Muscle of leg (tissue), 16 donors: ENCODE results near the gene SHROOM2. TPM values are rescaled to one million over a fixed set of nuclear protein-coding genes. Genes with fewer than 3 reads are reported as not detected.
A peak's percentile ranks its signal among the peaks of the same experiment; 100 is the strongest.

ENCODE experiments used
- DNase-seq: peaks from one replicate; pipeline ENCODE4 v3.0.0; 2013
- H3K27ac ChIP-seq: one replicate; pipeline ENCODE4 v1.5.1; 2013; ENCODE audit warnings: mild to moderate bottlenecking, low read length, control low read depth
- H3K27me3 ChIP-seq: one replicate; pipeline ENCODE4 v1.6.1; 2013; ENCODE audit warnings: low read length; ENCODE audit not compliant: control insufficient read depth, insufficient read depth
- H3K36me3 ChIP-seq: one replicate; pipeline ENCODE4 v1.6.1; 2013; ENCODE audit warnings: low read length; ENCODE audit not compliant: control insufficient read depth, insufficient read depth
- H3K4me1 ChIP-seq: one replicate; pipeline ENCODE4 v1.6.1; 2013; ENCODE audit warnings: low read length; ENCODE audit not compliant: control insufficient read depth, insufficient read depth
- H3K4me3 ChIP-seq: one replicate; pipeline ENCODE4 v1.5.1; 2013; ENCODE audit warnings: low read length, control low read depth
- H3K9me3 ChIP-seq: replicated peaks from 2 replicates; pipeline ENCODE4 v1.6.1; 2013; ENCODE audit warnings: low read depth, low read length; ENCODE audit not compliant: control insufficient read depth
- WGBS: methylation state at CpG from one replicate; pipeline ENCODE4 v1.1.5; 2013; ENCODE audit warnings: missing lambda C conversion rate; ENCODE audit not compliant: insufficient coverage; 5-methylcytosine and 5-hydroxymethylcytosine counted together
- long read RNA-seq, 11 donors: transcript quantifications; one replicate each; lab custom pipeline, GENCODE V29; 2026
- polyA plus RNA-seq, 8 donors: library from polyadenylated mRNA; unstranded; fragments of 120-200 nt; gene quantifications; one replicate each; pipeline versions ENCODE4 v1.2.1 to v1.2.3, GENCODE V29; 2013; ENCODE audit warnings: inconsistent platforms in 1 of 8, low replicate concordance in 1 of 8; ENCODE audit not compliant: insufficient read length in 8 of 8, insufficient read depth in 1 of 8
- total RNA-seq: library from RNA; stranded (reverse); fragments of 120-200 nt; gene quantifications from one replicate; pipeline ENCODE4 v1.2.4, GENCODE V29; 2013

Gene SHROOM2, protein sequence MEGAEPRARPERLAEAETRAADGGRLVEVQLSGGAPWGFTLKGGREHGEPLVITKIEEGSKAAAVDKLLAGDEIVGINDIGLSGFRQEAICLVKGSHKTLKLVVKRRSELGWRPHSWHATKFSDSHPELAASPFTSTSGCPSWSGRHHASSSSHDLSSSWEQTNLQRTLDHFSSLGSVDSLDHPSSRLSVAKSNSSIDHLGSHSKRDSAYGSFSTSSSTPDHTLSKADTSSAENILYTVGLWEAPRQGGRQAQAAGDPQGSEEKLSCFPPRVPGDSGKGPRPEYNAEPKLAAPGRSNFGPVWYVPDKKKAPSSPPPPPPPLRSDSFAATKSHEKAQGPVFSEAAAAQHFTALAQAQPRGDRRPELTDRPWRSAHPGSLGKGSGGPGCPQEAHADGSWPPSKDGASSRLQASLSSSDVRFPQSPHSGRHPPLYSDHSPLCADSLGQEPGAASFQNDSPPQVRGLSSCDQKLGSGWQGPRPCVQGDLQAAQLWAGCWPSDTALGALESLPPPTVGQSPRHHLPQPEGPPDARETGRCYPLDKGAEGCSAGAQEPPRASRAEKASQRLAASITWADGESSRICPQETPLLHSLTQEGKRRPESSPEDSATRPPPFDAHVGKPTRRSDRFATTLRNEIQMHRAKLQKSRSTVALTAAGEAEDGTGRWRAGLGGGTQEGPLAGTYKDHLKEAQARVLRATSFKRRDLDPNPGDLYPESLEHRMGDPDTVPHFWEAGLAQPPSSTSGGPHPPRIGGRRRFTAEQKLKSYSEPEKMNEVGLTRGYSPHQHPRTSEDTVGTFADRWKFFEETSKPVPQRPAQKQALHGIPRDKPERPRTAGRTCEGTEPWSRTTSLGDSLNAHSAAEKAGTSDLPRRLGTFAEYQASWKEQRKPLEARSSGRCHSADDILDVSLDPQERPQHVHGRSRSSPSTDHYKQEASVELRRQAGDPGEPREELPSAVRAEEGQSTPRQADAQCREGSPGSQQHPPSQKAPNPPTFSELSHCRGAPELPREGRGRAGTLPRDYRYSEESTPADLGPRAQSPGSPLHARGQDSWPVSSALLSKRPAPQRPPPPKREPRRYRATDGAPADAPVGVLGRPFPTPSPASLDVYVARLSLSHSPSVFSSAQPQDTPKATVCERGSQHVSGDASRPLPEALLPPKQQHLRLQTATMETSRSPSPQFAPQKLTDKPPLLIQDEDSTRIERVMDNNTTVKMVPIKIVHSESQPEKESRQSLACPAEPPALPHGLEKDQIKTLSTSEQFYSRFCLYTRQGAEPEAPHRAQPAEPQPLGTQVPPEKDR (N-terminal part only)
- total RNA-seq (0.84 TPM), polyA plus RNA-seq (1 to 10 TPM; 1.0 to 3.7 (median 1.7) TPM)
- long read RNA-seq, donor 1 = 0 reads
- long read RNA-seq, donor 2 = 0 reads
- long read RNA-seq, donor 3 = 0 reads
- long read RNA-seq, donor 4 = 0 reads
- long read RNA-seq, donor 5, partial matches to known transcripts = 0 of 2 reads
- long read RNA-seq, donor 5, other reads (novel, unspliced or antisense) = 0 of 2 reads
- long read RNA-seq, donor 6 = 0 reads
- long read RNA-seq, donor 7 = 0 reads
- long read RNA-seq, donor 8 = 0 reads
- long read RNA-seq, donor 9 = 0 reads
- long read RNA-seq, donor 10 = 0 reads
- long read RNA-seq, donor 11 = 0 reads

DNA sequence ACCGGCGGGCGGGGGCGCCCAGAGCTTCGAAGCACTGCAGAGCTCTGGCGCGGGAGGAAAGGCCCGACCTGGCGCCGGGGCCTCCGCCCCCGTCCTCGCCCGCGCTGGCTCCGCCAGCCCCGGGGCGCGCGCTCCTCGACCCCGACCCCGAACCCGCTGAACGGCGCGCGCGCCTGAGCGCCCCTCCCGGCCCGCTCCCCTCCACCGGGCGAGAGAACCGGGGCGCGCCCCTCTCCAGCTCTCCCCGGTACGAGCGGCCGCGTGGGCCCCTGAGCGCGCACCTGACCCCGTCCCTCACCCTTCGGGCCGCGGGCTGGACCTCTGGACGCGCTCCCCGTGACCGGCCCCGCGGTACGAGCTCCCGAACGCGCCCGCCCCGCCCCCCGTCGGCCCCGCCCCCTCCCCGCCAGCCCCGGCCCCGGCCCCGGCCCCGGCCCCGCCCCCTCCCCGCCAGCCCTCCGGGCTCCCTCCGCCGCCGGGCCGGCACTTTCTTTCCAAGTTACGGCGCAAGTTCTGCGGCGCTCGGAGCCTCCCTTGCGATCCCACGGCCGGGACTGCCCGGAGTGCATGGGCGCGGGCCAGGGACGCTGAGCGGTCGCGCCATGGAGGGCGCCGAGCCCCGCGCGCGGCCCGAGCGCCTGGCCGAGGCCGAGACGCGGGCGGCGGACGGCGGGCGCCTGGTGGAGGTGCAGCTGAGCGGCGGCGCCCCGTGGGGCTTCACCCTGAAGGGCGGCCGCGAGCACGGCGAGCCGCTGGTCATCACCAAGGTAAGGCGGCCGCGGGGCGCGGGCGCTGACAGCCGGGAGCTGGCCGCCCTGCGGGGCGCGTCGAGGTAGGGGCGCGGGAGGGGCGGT, at the start of gene SHROOM2:
TSS of gene SHROOM2 (plus strand) at position 486 of the 854 bp plus-strand sequence. CDS start at position 603, 117 bp downstream.
- no peaks in the 10 kb centered on the region for H3K9me3 ChIP-seq
- no peak within 1 kb of the TSS for H3K27ac ChIP-seq
- H3K4me1 ChIP-seq = peaks cover 2% of the 10 kb centered on the region
- no peaks in the 10 kb centered on the region for H3K36me3 ChIP-seq
- 4% methylated on average over 97 of the region's 132 CpGs for WGBS
- H3K27me3 ChIP-seq = peaks cover 50% of the 10 kb centered on the region
- peak within 1 kb of the TSS; percentile 34 for H3K4me3 ChIP-seq
- peak; percentile 38 for DNase-seq

GRCh38 chrX:9737363-9737762, 48.9 kb upstream of the SHROOM2 start:
- 31% methylated on average over 2 of the region's 7 CpGs for WGBS
- no peaks in the 10 kb centered on the region for H3K36me3 ChIP-seq

DNA sequence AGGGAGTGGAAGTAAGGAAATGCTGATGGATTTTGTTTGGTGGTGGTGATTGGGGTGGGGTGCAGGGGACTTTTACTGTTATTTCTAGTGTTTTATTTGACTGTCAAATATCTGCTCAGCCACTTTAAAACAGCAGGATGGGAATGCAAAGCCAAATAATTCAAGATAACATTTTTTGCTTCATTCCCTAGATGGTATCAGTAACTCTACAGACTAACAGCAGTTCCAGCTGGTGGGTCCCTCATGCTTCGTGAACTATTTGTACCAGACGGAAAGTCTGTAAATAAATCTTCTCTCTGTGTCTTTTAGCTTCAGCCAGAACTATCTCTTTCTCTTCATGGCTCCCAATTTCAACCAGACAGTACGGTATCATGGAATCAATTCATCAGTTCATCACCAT, 48.1 kb upstream of the SHROOM2 start:
- no peak for DNase-seq
- WGBS = 42% methylated on average over 2 of the region's 3 CpGs
- Histone ChIP-seq H3K9me3 (no peaks in the 10 kb centered on the region), H3K27ac (no peak overlapping the region), H3K27me3 (peaks cover 6% of the 10 kb centered on the region), H3K4me1 (no peaks in the 10 kb centered on the region), H3K4me3 (no peak overlapping the region), H3K36me3 (no peaks in the 10 kb centered on the region)

More at GRCh38 chrX:9737363-9737762, 48.9 kb upstream of the SHROOM2 start:
- H3K27ac ChIP-seq = no peak overlapping the region
- peaks cover 2% of the 10 kb centered on the region for H3K9me3 ChIP-seq
- DNase-seq = no peak
- peaks cover 6% of the 10 kb centered on the region for H3K27me3 ChIP-seq
- H3K4me1 ChIP-seq = no peaks in the 10 kb centered on the region
- H3K4me3 ChIP-seq = no peak overlapping the region

- Histone ChIP-seq H3K9me3 (no peaks in the 10 kb centered on the region), H3K36me3 (no peaks in the 10 kb centered on the region), H3K4me3 (no peak overlapping the region), H3K27ac (no peak overlapping the region), H3K4me1 (no peaks in the 10 kb centered on the region), H3K27me3 (peaks cover 6% of the 10 kb centered on the region)
- 77% methylated on average over 3 of the region's 5 CpGs for WGBS
- no peak for DNase-seq
Measured at GRCh38 chrX:9739130-9739529, 47.1 kb upstream of the SHROOM2 start.

DNA sequence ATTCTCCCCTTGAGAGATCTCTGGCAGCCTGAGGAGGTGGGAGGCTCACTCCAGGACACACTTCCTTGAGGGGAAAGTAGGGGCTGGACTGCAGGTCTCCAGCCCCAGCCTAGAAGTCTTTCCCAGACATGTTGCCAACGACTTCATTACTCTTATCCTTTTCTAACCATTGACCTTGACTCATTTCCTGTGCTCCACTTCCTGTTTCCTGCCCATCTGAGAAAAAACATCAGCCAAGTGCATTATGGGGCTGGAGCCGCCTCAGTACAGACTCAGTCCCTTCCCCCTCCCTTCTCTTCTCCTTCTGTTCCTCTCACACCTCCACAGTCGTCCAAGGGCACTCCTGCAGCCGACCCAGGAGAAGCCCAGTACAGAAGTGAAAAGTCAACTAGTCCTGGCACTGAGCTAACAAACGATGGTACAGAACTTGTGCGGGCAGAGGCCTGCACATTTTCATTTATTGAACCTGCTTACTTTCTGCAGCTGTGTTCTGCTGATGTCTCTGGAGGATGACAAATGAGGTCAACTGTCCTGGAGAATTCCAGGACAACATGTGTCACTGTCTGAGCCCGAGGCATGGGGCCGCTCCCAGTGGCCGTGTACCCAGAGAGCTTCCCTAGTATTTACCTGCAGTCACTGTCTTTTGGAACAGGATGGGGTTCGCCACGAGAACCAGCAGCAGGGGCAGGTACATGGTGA, 40.7 kb upstream of the SHROOM2 start:
- 68% methylated on average over 4 of the region's 11 CpGs for WGBS
- Histone ChIP-seq H3K4me1 (peaks cover 5% of the 10 kb centered on the region), H3K4me3 (no peak overlapping the region), H3K27me3 (peaks cover 10% of the 10 kb centered on the region), H3K36me3 (no peaks in the 10 kb centered on the region), H3K9me3 (no peaks in the 10 kb centered on the region), H3K27ac (peak overlapping the region; percentile 65)
- DNase-seq = peak; percentile 25

DNA sequence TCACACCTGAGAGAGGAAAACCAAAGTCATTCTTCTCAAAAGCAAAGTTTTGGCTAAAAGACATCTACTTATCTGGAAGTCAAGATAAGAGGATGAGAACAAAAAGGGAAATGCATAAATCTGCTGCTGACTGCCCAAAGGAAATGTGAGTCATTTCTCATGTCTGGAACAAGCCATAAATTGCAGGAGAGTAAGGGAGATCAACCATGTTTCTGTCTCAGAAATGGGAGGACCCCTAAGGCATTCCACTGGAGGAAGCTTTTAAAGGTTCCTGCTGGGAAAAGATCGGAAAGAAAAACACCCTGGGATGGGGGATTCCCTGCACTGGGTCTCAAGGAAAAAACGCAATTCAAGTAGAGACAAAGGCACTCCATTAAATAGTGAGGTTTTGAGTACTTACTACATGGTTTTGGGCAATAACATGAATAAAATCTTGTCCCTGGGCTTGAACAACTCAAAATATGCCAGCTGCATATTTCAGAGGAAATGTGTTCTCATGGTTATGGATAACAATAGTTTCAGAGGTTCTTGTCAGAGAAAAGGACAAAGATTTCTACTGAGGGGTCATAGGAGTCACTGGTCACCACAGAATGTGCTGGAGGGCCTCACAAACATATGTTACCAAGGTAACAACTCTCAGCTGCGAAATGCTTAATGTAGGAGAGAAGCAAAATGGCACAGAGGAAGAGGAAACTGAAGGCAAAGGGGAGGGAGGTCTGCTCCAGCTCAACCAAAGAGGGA, 39.9 kb upstream of the SHROOM2 start:
- Histone ChIP-seq H3K27me3 (peaks cover 13% of the 10 kb centered on the region), H3K4me1 (peaks cover 5% of the 10 kb centered on the region), H3K36me3 (no peaks in the 10 kb centered on the region), H3K4me3 (no peak overlapping the region), H3K9me3 (no peaks in the 10 kb centered on the region), H3K27ac (peak overlapping the region; percentile 65)
- 40% methylated on average over 1 of the region's 3 CpGs for WGBS
- peak; percentile 22 for DNase-seq

DNA sequence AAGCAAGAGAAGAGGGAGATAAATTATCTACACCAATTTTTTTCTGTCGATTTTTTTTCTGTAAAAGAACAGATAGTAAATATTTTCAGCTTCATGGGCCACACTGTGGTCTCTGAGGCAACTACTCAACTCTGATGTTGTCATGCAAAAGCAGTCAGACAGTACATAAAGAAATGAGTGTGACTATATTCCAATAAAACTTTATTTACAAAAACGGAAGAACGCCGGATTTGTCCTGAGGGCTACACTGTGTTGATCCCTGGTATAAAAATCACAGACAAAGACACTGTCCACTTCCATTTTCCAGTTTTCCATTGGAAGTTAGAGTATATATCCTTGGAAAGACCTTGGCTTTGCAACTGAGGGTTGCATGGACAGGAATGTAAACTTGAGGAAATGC, 38.6 kb upstream of the SHROOM2 start:
- Histone ChIP-seq H3K4me1 (peaks cover 5% of the 10 kb centered on the region), H3K27ac (no peak overlapping the region), H3K36me3 (no peaks in the 10 kb centered on the region), H3K27me3 (peaks cover 17% of the 10 kb centered on the region), H3K9me3 (no peaks in the 10 kb centered on the region), H3K4me3 (no peak overlapping the region)
- no peak for DNase-seq
- no CpG with 5 or more reads among the region's 4 CpGs for WGBS

DNA sequence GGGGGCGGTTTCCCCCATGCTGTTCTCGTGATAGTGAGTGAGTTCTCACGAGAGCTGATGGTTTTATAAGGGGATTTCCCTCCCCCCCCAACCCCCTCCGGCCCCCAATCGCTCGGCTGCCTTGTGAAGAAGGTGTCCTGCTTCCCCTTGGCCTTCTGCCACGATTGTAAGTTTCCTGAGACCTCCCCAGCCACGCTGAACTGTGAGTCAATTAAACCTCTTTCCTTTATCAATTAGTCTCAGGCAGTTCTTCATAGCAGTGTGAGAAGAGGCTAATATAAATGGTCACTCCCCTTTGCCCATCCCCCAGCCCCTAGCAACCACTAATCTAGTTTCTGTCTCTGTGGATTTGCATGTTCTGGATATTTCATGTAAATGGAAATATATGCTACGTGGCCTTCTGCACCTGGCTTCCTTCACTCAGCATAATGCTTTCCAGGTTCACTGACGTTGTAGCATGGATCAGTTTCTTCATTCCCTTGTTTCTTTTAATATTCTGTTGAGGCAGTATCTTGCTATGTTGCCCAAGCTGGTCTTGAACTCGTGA, 37.0 kb upstream of the SHROOM2 start:
- Histone ChIP-seq H3K36me3 (no peaks in the 10 kb centered on the region), H3K27me3 (peaks cover 25% of the 10 kb centered on the region), H3K27ac (no peak overlapping the region), H3K4me1 (peaks cover 5% of the 10 kb centered on the region), H3K4me3 (no peak overlapping the region), H3K9me3 (no peaks in the 10 kb centered on the region)
- DNase-seq = no peak
- 50% methylated on average over 1 of the region's 11 CpGs for WGBS
